ENCODE data around the gene RANBP6.

The RANBP6 gene

GRCh38 chr9:6007058-6007769 lies 8.2 kb downstream of the RANBP6 start:
- peak; percentile 88 for DNase-seq

- no peak for DNase-seq
Measured at GRCh38 chr9:6006749-6007057, 8.7 kb downstream of the RANBP6 start.

- DNase-seq = no peak
Measured at GRCh38 chr9:6000955-6001354, 14.5 kb downstream of the RANBP6 start.

- no peak for DNase-seq
Measured at GRCh38 chr9:5999443-6000101, 15.9 kb downstream of the RANBP6 start.

- DNase-seq = no peak
Measured at GRCh38 chr9:5994493-5994892, 20.9 kb downstream of the RANBP6 start.

GRCh38 chr9:5988265-5988664 lies 27.2 kb downstream of the RANBP6 start:
- DNase-seq = no peak

- no peak for DNase-seq
Measured at GRCh38 chr9:5983042-5983441, 32.4 kb downstream of the RANBP6 start.

- DNase-seq = no peak
Measured at GRCh38 chr9:5982317-5982716, 33.1 kb downstream of the RANBP6 start.

- DNase-seq = no peak
Measured at GRCh38 chr9:5978523-5978922, 36.9 kb downstream of the RANBP6 start.

GRCh38 chr9:5976674-5977397 lies 38.6 kb downstream of the RANBP6 start:
- DNase-seq = no peak

GRCh38 chr9:5971740-5972139 lies 43.7 kb downstream of the RANBP6 start:
- no peak for DNase-seq

All from right forelimb (tissue), 1 donor.